GM19193 (cell line): ENCODE measurements around the gene EOLA2.
"Not testable (repeated sequence)": the region's sequence is repeated elsewhere in the genome, so short reads cannot be mapped to it uniquely, and the experiment has no call there.

Experiments
- POLR2A ChIP-seq: IDR thresholded peaks from 4 replicates; pipeline ENCODE4 v1.6.1; 2011; ENCODE audit not compliant: insufficient read depth, insufficient read length; ENCODE audit errors: extremely low read depth

EOLA2 gene

GRCh38 chrX:149937871-149938426 is 342 bp downstream of the EOLA2 start:
- peak; percentile 69 for TF ChIP-seq POLR2A

GRCh38 chrX:149929400-149929799 is 8.9 kb downstream of the EOLA2 start, which contains the start of gene HSFX4:
HSFX4 (plus strand) TSS chrX:149929573; CDS start chrX:149929645, 72 bp downstream.
- TF ChIP-seq POLR2A, result not testable (repeated sequence)

DNA sequence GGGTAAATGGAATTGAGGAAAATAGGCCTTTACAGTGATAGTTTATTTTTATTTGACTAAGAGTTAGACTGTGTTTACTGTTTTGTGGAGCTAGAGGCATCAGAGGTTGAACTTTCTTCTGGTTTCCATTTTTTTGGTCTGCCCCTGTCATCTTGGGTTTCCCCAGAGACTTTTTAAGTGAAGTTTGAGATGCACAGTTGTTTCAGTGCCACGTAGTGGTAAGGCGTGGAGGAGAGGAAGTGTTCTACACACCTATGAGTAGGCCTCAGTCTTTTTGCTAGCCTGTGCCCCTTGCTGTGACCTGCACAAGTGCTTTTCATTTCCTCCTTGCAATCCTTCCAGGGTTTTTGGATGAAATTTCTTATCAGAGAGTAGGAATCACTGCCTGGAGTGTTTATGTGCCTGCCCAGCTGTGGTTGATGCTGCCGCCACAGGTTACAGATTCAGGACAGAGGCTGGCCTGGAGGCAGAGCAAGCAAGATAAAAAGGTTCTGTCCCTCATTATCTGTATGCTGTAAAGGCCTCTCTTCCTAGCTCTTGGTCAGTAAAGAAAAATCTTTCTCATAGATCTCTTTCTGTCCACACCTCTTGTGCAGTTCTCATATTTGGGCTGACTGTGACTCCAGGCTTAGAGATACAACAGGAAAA is 21.4 kb downstream of the EOLA2 start:
- no peak for TF ChIP-seq POLR2A

DNA sequence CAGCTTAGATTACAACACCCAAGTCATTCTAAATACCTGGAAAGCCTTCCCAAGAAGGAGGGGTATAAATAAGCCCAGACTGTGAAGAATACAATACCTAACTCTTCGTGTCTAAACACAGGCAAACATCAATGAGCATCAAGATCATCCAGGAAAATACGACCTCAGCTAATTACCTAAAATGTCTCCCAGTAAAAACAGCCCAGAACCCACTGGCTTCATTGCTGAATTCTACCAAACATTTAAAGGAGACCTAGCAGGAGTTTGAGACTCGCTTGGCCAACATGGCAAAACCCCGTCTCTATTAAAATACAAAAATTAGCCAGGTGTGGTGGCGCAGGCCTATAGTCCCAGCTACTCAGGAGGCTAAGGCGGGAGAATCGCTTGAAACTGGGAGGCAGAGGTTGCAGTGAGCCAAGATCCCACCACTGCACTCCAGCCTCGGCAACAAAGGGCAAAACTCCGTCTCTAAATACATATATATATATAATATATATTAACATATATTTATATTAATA is 28.1 kb downstream of the EOLA2 start:
- no peak for TF ChIP-seq POLR2A

- no peak for TF ChIP-seq POLR2A
These were observed 28.7 kb downstream of the EOLA2 start for GRCh38 chrX:149909324-149910177.

GRCh38 chrX:149908727-149909126 is 29.6 kb downstream of the EOLA2 start:
- TF ChIP-seq POLR2A, result no peak

- no peak for TF ChIP-seq POLR2A
These were observed 30.0 kb downstream of the EOLA2 start for GRCh38 chrX:149908308-149908707.

DNA sequence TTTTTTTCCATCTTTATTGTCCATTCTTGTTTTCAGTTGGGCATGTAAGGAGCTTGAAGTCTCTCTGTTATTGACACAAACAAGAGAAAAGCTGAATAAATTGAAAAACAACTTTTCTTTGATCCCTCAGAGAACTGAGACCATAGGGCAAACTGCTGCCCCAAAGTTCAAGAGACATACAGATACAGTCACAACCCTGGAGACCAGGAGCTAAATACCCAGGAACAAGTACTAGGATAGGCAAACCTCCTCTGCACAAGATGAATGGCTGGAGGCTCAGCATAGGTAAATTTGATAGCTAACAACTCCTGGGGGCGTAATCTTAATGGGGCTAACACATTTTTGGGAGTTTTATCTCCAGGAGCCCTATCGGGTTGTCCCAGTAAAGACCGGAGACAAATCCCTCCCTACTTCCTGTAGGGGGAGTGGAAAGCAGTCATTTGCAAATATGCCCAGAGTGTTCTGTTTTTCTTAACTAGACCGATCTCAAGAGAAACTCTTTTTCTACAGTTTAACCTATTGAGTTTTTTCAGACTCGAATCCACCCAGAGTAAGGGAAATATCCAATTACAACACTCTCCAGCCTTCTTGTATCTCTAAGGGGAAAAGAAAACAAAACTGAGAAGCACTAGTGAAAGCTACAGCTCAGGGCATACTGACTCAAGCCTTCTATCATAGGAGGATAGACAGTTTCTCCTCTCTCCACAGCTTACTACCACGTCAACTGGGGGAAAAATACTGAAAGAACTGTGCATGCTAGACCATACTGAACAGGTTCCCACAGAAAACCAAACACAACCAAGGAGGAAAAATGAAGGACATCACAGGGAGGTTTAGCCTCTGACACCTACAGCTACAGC is 34.2 kb downstream of the EOLA2 start:
- TF ChIP-seq POLR2A, result no peak

DNA sequence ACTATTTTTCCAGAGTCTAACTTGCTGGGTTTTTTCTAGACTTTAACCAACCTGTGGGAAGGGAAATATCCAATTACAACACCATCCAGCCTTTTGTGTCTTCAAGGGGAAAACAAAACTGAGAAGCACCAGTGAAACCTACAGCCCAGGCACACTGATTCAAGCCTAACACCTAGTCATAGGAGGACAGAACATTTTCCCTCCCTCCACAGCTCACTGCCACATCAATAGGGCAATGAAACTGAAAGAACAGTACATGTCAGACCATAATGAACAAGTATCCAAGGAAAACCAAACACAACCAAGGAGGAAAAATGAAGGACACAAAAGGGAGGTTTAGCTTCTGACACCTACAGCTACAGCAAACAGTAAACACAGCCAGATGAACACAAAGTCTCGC is 39.7 kb downstream of the EOLA2 start:
- TF ChIP-seq POLR2A, result no peak
